H1 (cell line): ENCODE data around the gene VENTX. TPM values are rescaled to one million over a fixed set of nuclear protein-coding genes. Genes with fewer than 3 reads are reported as not detected.

Experiments
- CTCF ChIA-PET: fragments of 300-600 bp; sonication (Branson Sonifier 250); formaldehyde crosslinking; loops from one replicate; lab custom pipeline; 2021; ENCODE audit not compliant: partially characterized antibody; lab: Charles Lee
- POLR2A ChIA-PET: fragments of 300-600 bp; sonication (Branson Sonifier 250); formaldehyde crosslinking; loops from one replicate; lab custom pipeline; 2021; ENCODE audit warnings: inconsistent platforms; ENCODE audit not compliant: partially characterized antibody; lab: Charles Lee
- DNase-seq, 2 experiments: peaks; one replicate each; pipeline versions ENCODE4 v3.0.0 to v3.0.0-alpha.2; 2010 to 2022; ENCODE audit warnings: low spot score in 2 of 2, low read depth in 1 of 2, mixed read lengths in 1 of 2
- FAIRE-seq: peaks from 2 replicates; lab custom pipeline; 2011; peaks lifted over from hg19 to GRCh38; lab: Jason Lieb, UNC
- H2AFZ ChIP-seq: 2 replicates; pipeline ENCODE4 v1.8.1; 2012; ENCODE audit warnings: low read length, inconsistent platforms
- H2AK5ac ChIP-seq: 2 replicates; pipeline ENCODE4 v1.6.1; 2013; ENCODE audit warnings: low read depth, low read length
- H2BK120ac ChIP-seq: replicated peaks from 2 replicates; pipeline ENCODE3; 2013; ENCODE audit warnings: low read depth, low read length, inconsistent platforms
- H2BK12ac ChIP-seq: 2 replicates; pipeline ENCODE4 v1.6.1; 2013; ENCODE audit warnings: low read depth, low read length
- H2BK15ac ChIP-seq: 2 replicates; pipeline ENCODE4 v1.6.1; 2013; ENCODE audit warnings: low read length
- H2BK20ac ChIP-seq: 2 replicates; pipeline ENCODE4 v1.6.1; 2013; ENCODE audit warnings: low read length
- H2BK5ac ChIP-seq: 2 replicates; pipeline ENCODE4 v1.6.1; 2013; ENCODE audit warnings: low read depth, low read length
- H3K14ac ChIP-seq: 2 replicates; pipeline ENCODE4 v1.6.1; 2013; ENCODE audit warnings: inconsistent platforms; ENCODE audit not compliant: insufficient read length
- H3K18ac ChIP-seq: 2 replicates; pipeline ENCODE4 v1.6.1; 2013; ENCODE audit warnings: low read length; ENCODE audit errors: extremely low read depth
- H3K23ac ChIP-seq: 2 replicates; pipeline ENCODE4 v1.6.1; 2013; ENCODE audit warnings: inconsistent platforms; ENCODE audit not compliant: insufficient read length
- H3K23me2 ChIP-seq: 2 replicates; pipeline ENCODE4 v1.6.1; 2013; ENCODE audit warnings: low read depth, low read length
- H3K27ac ChIP-seq: 2 replicates; pipeline ENCODE4 v1.6.1; 2011; ENCODE audit warnings: low read depth, low read length, inconsistent platforms
- H3K27me3 ChIP-seq, 4 experiments: replicated peaks in 1 of 4; 1 replicate in 1 of 4; 2 replicates in 3 of 4; pipeline versions ENCODE4 v1.6.1 to v1.8.1; 2011 to 2013; ENCODE audit warnings: low read length in 3 of 4, mild to moderate bottlenecking in 3 of 4, inconsistent platforms in 2 of 4, mixed read lengths in 2 of 4, moderate library complexity in 1 of 4; ENCODE audit not compliant: control insufficient read depth in 3 of 4, insufficient read depth in 3 of 4; ENCODE audit errors: extremely low read depth in 1 of 4
- H3K36me3 ChIP-seq, 4 experiments: 2 replicates each; pipeline versions ENCODE4 v1.6.1 to v1.8.1; 2011 to 2013; ENCODE audit warnings: mild to moderate bottlenecking in 4 of 4, low read length in 3 of 4, moderate library complexity in 2 of 4, control low read depth in 1 of 4, inconsistent platforms in 1 of 4; ENCODE audit not compliant: insufficient read depth in 4 of 4, control insufficient read depth in 2 of 4
- H3K4ac ChIP-seq: replicated peaks from 2 replicates; pipeline ENCODE3; 2013; ENCODE audit warnings: low read length, low read depth, mixed read lengths, inconsistent platforms; ENCODE audit not compliant: insufficient read length
- H3K4me1 ChIP-seq, 4 experiments: replicated peaks in 1 of 4; 1 replicate in 1 of 4; 2 replicates in 3 of 4; pipeline versions ENCODE4 v1.6.1 to v1.8.1; 2011 to 2013; ENCODE audit warnings: low read length in 3 of 4, inconsistent platforms in 2 of 4, mixed read lengths in 1 of 4; ENCODE audit not compliant: insufficient read depth in 4 of 4, control insufficient read depth in 3 of 4
- H3K4me2 ChIP-seq, 2 experiments: 2 replicates each; pipeline versions ENCODE4 v1.6.1 to v1.8.1; 2011 to 2013; ENCODE audit warnings: low read depth in 2 of 2, low read length in 2 of 2, control low read depth in 1 of 2, inconsistent platforms in 1 of 2, mild to moderate bottlenecking in 1 of 2; ENCODE audit not compliant: insufficient read depth in 1 of 2
- H3K4me3 ChIP-seq, 4 experiments: fragments of 200-600, 300-600 bp in 1 of 4; sonication (generic), shearing (Covaris generic), sonication (Bioruptor Twin) in 1 of 4; 2 replicates each; pipeline versions ENCODE4 v1.5.1 to v1.8.1; 2011 to 2016; ENCODE audit warnings: low read length in 4 of 4, low read depth in 3 of 4, control low read depth in 2 of 4, inconsistent platforms in 2 of 4, mild to moderate bottlenecking in 2 of 4, mixed read lengths in 1 of 4, moderate library complexity in 1 of 4; ENCODE audit not compliant: insufficient read depth in 2 of 4; ENCODE audit errors: extremely low read depth in 1 of 4
- H3K56ac ChIP-seq: replicated peaks from 2 replicates; pipeline ENCODE3; 2013; ENCODE audit warnings: low read depth, mild to moderate bottlenecking, mixed read lengths, low read length, inconsistent platforms; ENCODE audit not compliant: insufficient read length
- H3K79me1 ChIP-seq: 2 replicates; pipeline ENCODE4 v1.6.1; 2013; ENCODE audit warnings: low read depth, low read length, control low read depth
- H3K79me2 ChIP-seq, 2 experiments: 2 replicates each; pipeline versions ENCODE4 v1.6.1 to v1.8.1; 2012 to 2013; ENCODE audit warnings: low read length in 2 of 2, mild to moderate bottlenecking in 2 of 2, inconsistent platforms in 1 of 2; ENCODE audit not compliant: insufficient read depth in 2 of 2, control insufficient read depth in 1 of 2
- H3K9ac ChIP-seq, 4 experiments: replicated peaks in 1 of 4; 1 replicate in 1 of 4; 2 replicates in 3 of 4; pipeline versions ENCODE4 v1.6.1 to v1.8.1; 2011 to 2013; ENCODE audit warnings: low read depth in 3 of 4, low read length in 3 of 4, control low read depth in 2 of 4, mild to moderate bottlenecking in 2 of 4, moderate library complexity in 2 of 4, inconsistent platforms in 1 of 4; ENCODE audit errors: extremely low read depth in 1 of 4
- H3K9me3 ChIP-seq, 2 experiments: 2 replicates each; pipeline versions ENCODE4 v1.6.1 to v1.8.1; 2012 to 2013; ENCODE audit warnings: mild to moderate bottlenecking in 2 of 2, moderate library complexity in 2 of 2, control low read depth in 1 of 2, inconsistent platforms in 1 of 2, low read depth in 1 of 2, low read length in 1 of 2, mixed read lengths in 1 of 2; ENCODE audit not compliant: insufficient read depth in 2 of 2
- H4K20me1 ChIP-seq, 2 experiments: replicated peaks in 1 of 2; 2 replicates each; pipeline versions ENCODE3 to v1.8.1; 2011 to 2013; ENCODE audit warnings: inconsistent platforms in 2 of 2, low read length in 2 of 2, mild to moderate bottlenecking in 1 of 2; ENCODE audit not compliant: insufficient read depth in 2 of 2, control insufficient read depth in 1 of 2
- H4K5ac ChIP-seq: 2 replicates; pipeline ENCODE4 v1.6.1; 2013; ENCODE audit warnings: low read length, low read depth, mixed read lengths, inconsistent platforms; ENCODE audit not compliant: insufficient read length
- H4K8ac ChIP-seq: 2 replicates; pipeline ENCODE4 v1.8.0; 2013; ENCODE audit warnings: mild to moderate bottlenecking, moderate library complexity, low read length, inconsistent platforms; ENCODE audit not compliant: insufficient read depth; ENCODE audit errors: extremely low read depth
- H4K91ac ChIP-seq: replicated peaks from 2 replicates; pipeline ENCODE3; 2013; ENCODE audit warnings: low read length, mixed read lengths, inconsistent platforms; ENCODE audit not compliant: insufficient read length
- ASH2L ChIP-seq: fragments of 200-600, 300-600 bp; sonication (generic); IDR thresholded peaks from one replicate; pipeline ENCODE4 v1.7.1; 2017; ENCODE audit warnings: low read length
- ATF2 ChIP-seq: IDR thresholded peaks from 2 replicates; pipeline ENCODE4 v1.6.1; 2012; ENCODE audit warnings: low read length, inconsistent platforms
- CEBPB ChIP-seq: IDR thresholded peaks from 2 replicates; pipeline ENCODE4 v1.6.1; 2012; ENCODE audit warnings: low read depth, low read length
- CREB1 ChIP-seq: IDR thresholded peaks from 2 replicates; pipeline ENCODE4 v1.6.1; 2012; ENCODE audit warnings: inconsistent platforms
- CTBP2 ChIP-seq: IDR thresholded peaks from 2 replicates; pipeline ENCODE4 v1.7.0; 2011; ENCODE audit warnings: borderline replicate concordance, mild to moderate bottlenecking, moderate library complexity, mixed read lengths, low read length; ENCODE audit not compliant: insufficient read depth, insufficient read length
- HDAC2 ChIP-seq, 2 experiments: fragments of 300-600 bp in 1 of 2; sonication (generic) in 1 of 2; IDR thresholded peaks; 2 replicates each; pipeline ENCODE4 v1.6.1; 2011 to 2012; ENCODE audit warnings: low read depth in 2 of 2, low read length in 2 of 2, mild to moderate bottlenecking in 2 of 2, moderate library complexity in 2 of 2, borderline replicate concordance in 1 of 2, inconsistent platforms in 1 of 2
- JUND ChIP-seq: IDR thresholded peaks from 2 replicates; pipeline ENCODE4 v1.6.1; 2011; ENCODE audit warnings: mild to moderate bottlenecking, improper control_type of control experiment, low read length
- PHF8 ChIP-seq: fragments of 200-600 bp; sonication (generic); conservative IDR thresholded peaks from 2 replicates; pipeline ENCODE4 v1.7.1; 2012; ENCODE audit warnings: low read depth, mild to moderate bottlenecking, inconsistent platforms, low read length, moderate library complexity
- SRF ChIP-seq: IDR thresholded peaks from 2 replicates; pipeline ENCODE4 v1.6.1; 2011; ENCODE audit warnings: mild to moderate bottlenecking, low read depth, low read length, moderate library complexity
- TBP ChIP-seq: IDR thresholded peaks from 2 replicates; pipeline ENCODE4 v1.6.1; 2011; ENCODE audit warnings: low read depth, low read length, improper control_type of control experiment
- WGBS, 2 experiments: shearing (Covaris generic) in 1 of 2; methylation state at CpG; one replicate each; pipeline versions ENCODE4 v1.1.6 to v1.1.7; 2013 to 2015; ENCODE audit warnings: low lambda C conversion rate in 2 of 2, mixed read lengths in 2 of 2, inconsistent platforms in 1 of 2, low coverage in 1 of 2, missing lambda C conversion rate in 1 of 2; ENCODE audit not compliant: insufficient replicate concordance in 2 of 2, insufficient coverage in 1 of 2, insufficient read length in 1 of 2; ENCODE audit errors: extremely low coverage in 1 of 2, missing lambda C conversion rate in 1 of 2; 5-methylcytosine and 5-hydroxymethylcytosine counted together
- polyA plus RNA-seq, 7 experiments: library from polyadenylated mRNA; depleted of rRNA in 3 of 7; stranded (reverse) in 5 of 7; unstranded in 2 of 7; fragments of >200 nt in 5 of 7; fragments of 200-250 nt in 2 of 7; gene quantifications; 1 replicate in 5 of 7; 2 replicates in 1 of 7; 4 replicates in 1 of 7; pipeline versions ENCODE4 v1.2.1 to v1.2.3, GENCODE V29; 2011 to 2013; ENCODE audit warnings: missing spikeins in 2 of 7, mixed read lengths in 2 of 7
- total RNA-seq: library from RNA; stranded (reverse); fragmentation: NEBNext Ultra II Directional; extraction: Animal tissue kit (Norgen Biotek cat#: 25700); gene quantifications from 2 replicates; pipeline ENCODE4 v1.2.1, GENCODE V29; 2021

The VENTX gene
- total and polyA plus RNA-seq, 2 of the 8 experiments (the other 6 are each of a cell fraction or from before 2014, with no cell fraction given), result 5.6 TPM

- Histone ChIP-seq H3K79me2 (no peaks in the 10 kb centered on the region), H3K4ac (no peak overlapping the region), H3K9ac (no peak overlapping the region), H3K27ac (no peak overlapping the region), H3K18ac (no peak overlapping the region), H3K27me3 (peaks cover 0 to 7% (median 4%) of the 10 kb centered on the region in 4 experiments; a peak in 6 of 7 replicates), H2BK5ac (no peak overlapping the region), H2BK120ac (no peak overlapping the region), H2BK12ac (no peak overlapping the region), H2AK5ac (no peak overlapping the region), H3K14ac (no peak overlapping the region), H3K4me2 (no peak overlapping the region), H3K4me3 (no peak overlapping the region), H4K5ac (no peak overlapping the region), H3K23me2 (peaks cover 5% of the 10 kb centered on the region; the same call in 1 of the 2 replicates), H3K9me3 (no peaks in the 10 kb centered on the region), H2AFZ (no peak overlapping the region), H4K8ac (peak overlapping the region; percentile 89; the same call in 1 of the 2 replicates), H3K36me3 (no peaks in the 10 kb centered on the region), H3K4me1 (peaks cover 0 to 13% (median 7%) of the 10 kb centered on the region in 4 experiments; a peak in 5 of 7 replicates), H3K79me1 (no peaks in the 10 kb centered on the region), H3K56ac (no peak overlapping the region), H3K23ac (no peak overlapping the region), H4K20me1 (peaks cover 0 to 5% of the 10 kb centered on the region in 2 experiments), H2BK20ac (no peak overlapping the region), H4K91ac (no peak overlapping the region), H2BK15ac (no peak overlapping the region)
- POLR2A ChIA-PET, result interaction anchor here (2.3 kb wide), 1 partner anchor 10 kb away, joined by 6 read pairs; no protein-coding TSS in a partner anchor
- CTCF ChIA-PET, result interaction anchor here (0.5 to 2.1 kb wide), 4 partner anchors 26 to 155 kb away, joined by 3 to 9 read pairs (median 3); no protein-coding TSS in a partner anchor
- 81% methylated on average over 25 of the region's 28 CpGs; no CpG with 5 or more reads in 1 of the 2 experiments for WGBS, 2 experiments
- FAIRE-seq (no peak), DNase-seq (no peak)
- TF ChIP-seq CEBPB (no peak), SRF (no peak), CTBP2 (no peak), CREB1 (no peak), PHF8 (no peak), JUND (no peak), TBP (no peak), ASH2L (no peak), HDAC2 (IDR thresholded peaks at IDR 0.05; ENCODE audit: borderline replicate concordance in 1 of 2, low read depth in 2 of 2, low read length in 2 of 2) (no peak), ATF2 (no peak)
Observed at GRCh38 chr10:133273534-133274143, 36.0 kb downstream of the VENTX start.
